HCT116 (cell line): ENCODE results near the gene SEPTIN8. TPM values are rescaled to one million over a fixed set of nuclear protein-coding genes. Genes with fewer than 3 reads are reported as not detected.

Experiments used
- ATAC-seq: fragments of 200-7000 bp; cut with Tn5 transposase; 2 replicates; pipeline ENCODE4 v1.9.1; 2020; ENCODE audit warnings: mild to moderate bottlenecking, moderate library complexity
- BruUV-seq: library from RNA; stranded (reverse); fragments of 400-500 nt; replicated peaks from 2 replicates; lab custom pipeline; 2021; lab: Mats Ljungman, UMichigan
- CTCF ChIA-PET: fragments of 300-600 bp; sonication (Branson Sonifier 250); formaldehyde crosslinking; loops from one replicate; lab custom pipeline; 2021; ENCODE audit warnings: antibody characterized with exemption; lab: Charles Lee
- POLR2A ChIA-PET: fragments of 300-600, 350-600 bp; sonication (Branson Sonifier 250); formaldehyde crosslinking; loops from one replicate; lab custom pipeline; 2021; ENCODE audit warnings: antibody characterized with exemption; lab: Charles Lee
- RAD21 ChIA-PET, 2 experiments: fragments of 300-600 bp; sonication (Branson Sonifier 250); formaldehyde crosslinking; loops; one replicate each; lab custom pipeline; 2023; ENCODE audit warnings: low total read pairs in 2 of 2; ENCODE audit not compliant: uncharacterized antibody in 2 of 2, unreplicated experiment in 2 of 2, low non-redundant PET in 1 of 2; lab: Charles Lee
- DNase-seq: peaks from one replicate; pipeline ENCODE4 v3.0.0-alpha.2; 2010; ENCODE audit warnings: low read depth, low spot score
- H2AFZ ChIP-seq: fragments of 200-600 bp; shearing (Covaris generic), sonication (generic); 2 replicates; pipeline ENCODE4 v1.6.1; 2017; ENCODE audit warnings: low read depth, mixed run types, mixed read lengths, antibody characterized with exemption, low read length; ENCODE audit not compliant: poor library complexity, severe bottlenecking
- H3K27ac ChIP-seq: 2 replicates; pipeline ENCODE4 v1.5.1; 2012; ENCODE audit warnings: low read depth, low read length
- H3K27me3 ChIP-seq: fragments of 200-600 bp; sonication (generic); 2 replicates; pipeline ENCODE4 v1.6.1; 2016; ENCODE audit warnings: mixed run types, low read length, mixed read lengths; ENCODE audit not compliant: insufficient read depth
- H3K36me3 ChIP-seq, 2 experiments: fragments of 200-500 bp in 1 of 2; fragments of 200-600 bp in 1 of 2; sonication (Bioruptor generic) in 1 of 2; sonication (generic) in 1 of 2; 2 replicates each; pipeline versions ENCODE4 v1.5.1 to v1.6.1; 2014 to 2016; ENCODE audit warnings: low read length in 2 of 2, inconsistent platforms in 1 of 2, mixed read lengths in 1 of 2, mixed run types in 1 of 2; ENCODE audit not compliant: insufficient read depth in 2 of 2, control insufficient read depth in 1 of 2
- H3K4me1 ChIP-seq, 2 experiments: fragments of 200-600 bp in 1 of 2; sonication (generic) in 1 of 2; 2 replicates each; pipeline versions ENCODE4 v1.5.1 to v1.6.1; 2012 to 2017; ENCODE audit warnings: low read length in 2 of 2, inconsistent platforms in 1 of 2, mild to moderate bottlenecking in 1 of 2, mixed read lengths in 1 of 2, mixed run types in 1 of 2, moderate library complexity in 1 of 2; ENCODE audit not compliant: insufficient read depth in 2 of 2, control insufficient read depth in 1 of 2
- H3K4me2 ChIP-seq: fragments of 200-600 bp; sonication (generic); 2 replicates; pipeline ENCODE4 v1.6.1; 2017; ENCODE audit warnings: mixed run types, low read length, mixed read lengths
- H3K4me3 ChIP-seq, 2 experiments: fragments of 200-600 bp in 1 of 2; sonication (generic) in 1 of 2; replicated peaks in 1 of 2; 2 replicates each; pipeline ENCODE4 v1.5.1; 2011 to 2016; ENCODE audit warnings: low read length in 2 of 2, control low read depth in 1 of 2, low read depth in 1 of 2, mild to moderate bottlenecking in 1 of 2, mixed read lengths in 1 of 2, mixed run types in 1 of 2
- H3K79me2 ChIP-seq: fragments of 200-600 bp; sonication (generic); 2 replicates; pipeline ENCODE4 v1.6.1; 2017; ENCODE audit warnings: mild to moderate bottlenecking, mixed run types, low read length, moderate library complexity, mixed read lengths; ENCODE audit not compliant: insufficient read depth
- H3K9ac ChIP-seq: fragments of 200-600 bp; sonication (generic); 2 replicates; pipeline ENCODE4 v1.6.1; 2016; ENCODE audit warnings: low read length, mixed read lengths
- H3K9me2 ChIP-seq: fragments of 200-600 bp; sonication (generic), shearing (Covaris generic); 2 replicates; pipeline ENCODE4 v1.6.1; 2017; ENCODE audit warnings: mixed run types, mild to moderate bottlenecking, moderate library complexity; ENCODE audit not compliant: insufficient read depth
- H3K9me3 ChIP-seq, 2 experiments: fragments of 200-500 bp in 1 of 2; fragments of 200-600 bp in 1 of 2; sonication (Bioruptor generic) in 1 of 2; sonication (generic) in 1 of 2; 2 replicates each; pipeline ENCODE4 v1.6.1; 2014 to 2017; ENCODE audit warnings: low read length in 2 of 2, mixed read lengths in 2 of 2, inconsistent platforms in 1 of 2, low read depth in 1 of 2, mild to moderate bottlenecking in 1 of 2, mixed run types in 1 of 2, moderate library complexity in 1 of 2; ENCODE audit not compliant: control insufficient read depth in 1 of 2, insufficient read depth in 1 of 2
- H4K20me1 ChIP-seq: fragments of 200-600 bp; sonication (generic), shearing (Covaris generic); 2 replicates; pipeline ENCODE4 v1.6.1; 2017; ENCODE audit warnings: mixed run types, mild to moderate bottlenecking, moderate library complexity; ENCODE audit not compliant: insufficient read depth
- CEBPB ChIP-seq: IDR thresholded peaks from 2 replicates; pipeline ENCODE4 v1.6.1; 2012; ENCODE audit warnings: low read depth
- FOSL1 ChIP-seq: IDR thresholded peaks from 2 replicates; pipeline ENCODE4 v1.6.1; 2012; ENCODE audit warnings: low read depth
- RAD21 ChIP-seq: IDR thresholded peaks from 2 replicates; pipeline ENCODE4 v1.6.1; 2012; ENCODE audit warnings: low read depth, mild to moderate bottlenecking
- SIN3A ChIP-seq: IDR thresholded peaks from 2 replicates; pipeline ENCODE4 v1.6.1; 2012; ENCODE audit warnings: low read depth
- SP1 ChIP-seq: IDR thresholded peaks from 2 replicates; pipeline ENCODE4 v1.6.1; 2012; ENCODE audit warnings: low read depth
- TCF7L2 ChIP-seq: IDR thresholded peaks from 2 replicates; pipeline ENCODE4 v1.7.0; 2011; ENCODE audit warnings: borderline replicate concordance, inconsistent platforms; ENCODE audit not compliant: insufficient read depth, insufficient read length; ENCODE audit errors: extremely low read depth
- ZFX ChIP-seq: fragments of 450-650 bp; IDR thresholded peaks from 2 replicates; pipeline ENCODE4 v1.6.1; 2017
- intact Hi-C: fragments of 100-400 bp; cut with micrococcal nuclease; formaldehyde crosslinking; loops from 2 replicates; pipeline ENCODE4 v1.10.0; 2022
- total RNA-seq: library from RNA; stranded (reverse); gene quantifications from one replicate; pipeline ENCODE4 v1.2.1, GENCODE V29; 2021; ENCODE audit not compliant: unreplicated experiment
- TF ChIP-seq, protein P1 (sequence below), 3 experiments: fragments of 200-600 bp in 1 of 3; sonication (generic) in 1 of 3; IDR thresholded peaks in 2 of 3; conservative IDR thresholded peaks in 1 of 3; 2 replicates each; pipeline ENCODE4 v1.5.1; 2012 to 2017; ENCODE audit warnings: low read depth in 2 of 3, low read length in 2 of 3, antibody characterized with exemption in 1 of 3, borderline replicate concordance in 1 of 3, control low read depth in 1 of 3, mild to moderate bottlenecking in 1 of 3, mixed read lengths in 1 of 3, mixed run types in 1 of 3, moderate library complexity in 1 of 3; ENCODE audit not compliant: insufficient read depth in 1 of 3

Gene SEPTIN8
- total RNA-seq, 1 experiment from 2014 or later = 34.6 TPM

DNA sequence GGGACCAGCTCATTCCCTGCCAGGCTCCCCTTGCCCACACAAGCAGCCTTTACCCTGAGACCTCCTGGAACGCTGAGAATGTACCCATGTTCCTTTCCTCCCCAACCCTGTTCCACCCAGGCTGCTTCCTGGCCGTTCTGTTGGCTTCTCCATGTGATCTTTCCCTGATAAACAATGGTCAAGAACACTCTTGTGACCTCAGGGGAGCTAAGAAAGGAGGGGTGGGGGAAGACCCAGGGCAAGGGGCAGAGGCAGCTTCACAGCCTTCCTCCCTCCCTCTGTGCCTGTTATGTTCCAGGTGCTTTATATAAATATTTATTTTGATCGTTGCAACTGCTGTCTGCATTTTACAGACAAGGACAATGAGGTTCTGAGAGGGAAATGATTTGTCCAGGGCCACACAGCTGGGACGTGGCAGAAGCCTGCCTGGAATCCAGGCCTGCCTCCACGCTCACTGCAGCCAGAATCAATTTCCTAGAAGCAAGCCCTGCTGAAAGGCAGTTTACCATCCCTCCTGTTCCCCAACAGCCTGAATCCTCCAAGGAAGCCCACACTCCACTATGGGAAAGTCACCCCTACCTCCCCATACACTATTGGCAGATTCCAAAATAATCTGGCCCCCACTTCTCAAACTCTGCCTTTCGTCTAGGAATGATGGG, 49.5 kb upstream of the SEPTIN8 start:
- TF ChIP-seq SP1 (no peak), RAD21 (no peak), SIN3A (no peak), CEBPB (no peak)
- TF ChIP-seq, protein P1, sequence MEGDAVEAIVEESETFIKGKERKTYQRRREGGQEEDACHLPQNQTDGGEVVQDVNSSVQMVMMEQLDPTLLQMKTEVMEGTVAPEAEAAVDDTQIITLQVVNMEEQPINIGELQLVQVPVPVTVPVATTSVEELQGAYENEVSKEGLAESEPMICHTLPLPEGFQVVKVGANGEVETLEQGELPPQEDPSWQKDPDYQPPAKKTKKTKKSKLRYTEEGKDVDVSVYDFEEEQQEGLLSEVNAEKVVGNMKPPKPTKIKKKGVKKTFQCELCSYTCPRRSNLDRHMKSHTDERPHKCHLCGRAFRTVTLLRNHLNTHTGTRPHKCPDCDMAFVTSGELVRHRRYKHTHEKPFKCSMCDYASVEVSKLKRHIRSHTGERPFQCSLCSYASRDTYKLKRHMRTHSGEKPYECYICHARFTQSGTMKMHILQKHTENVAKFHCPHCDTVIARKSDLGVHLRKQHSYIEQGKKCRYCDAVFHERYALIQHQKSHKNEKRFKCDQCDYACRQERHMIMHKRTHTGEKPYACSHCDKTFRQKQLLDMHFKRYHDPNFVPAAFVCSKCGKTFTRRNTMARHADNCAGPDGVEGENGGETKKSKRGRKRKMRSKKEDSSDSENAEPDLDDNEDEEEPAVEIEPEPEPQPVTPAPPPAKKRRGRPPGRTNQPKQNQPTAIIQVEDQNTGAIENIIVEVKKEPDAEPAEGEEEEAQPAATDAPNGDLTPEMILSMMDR (IDR thresholded peaks at IDR 0.05 in 2 of 3, conservative IDR thresholded peaks at IDR 0.05 in 1 of 3; ENCODE audit: borderline replicate concordance in 1 of 3, insufficient read depth in 1 of 3, low read depth in 2 of 3, low read length in 2 of 3) = no peak
- Histone ChIP-seq H3K9ac (no peak overlapping the region), H3K9me3 (no peaks in the 10 kb centered on the region), H3K79me2 (peaks cover 6% of the 10 kb centered on the region; the same call in 1 of the 2 replicates), H2AFZ (no peak overlapping the region), H3K27ac (no peak overlapping the region), H3K4me3 (no peak overlapping the region), H3K4me1 (peaks cover 12 to 19% of the 10 kb centered on the region in 2 experiments; a peak in 3 of 4 replicates), H4K20me1 (no peaks in the 10 kb centered on the region), H3K9me2 (no peaks in the 10 kb centered on the region), H3K4me2 (no peak overlapping the region), H3K27me3 (no peaks in the 10 kb centered on the region), H3K36me3 (no peaks in the 10 kb centered on the region)
- RAD21 ChIA-PET = no interaction called here
- intact Hi-C loops = no loop called here
- POLR2A ChIA-PET = no interaction called here
- ATAC-seq (no peak), DNase-seq (no peak)
- CTCF ChIA-PET = no interaction called here
- no TSS peak for BruUV-seq

DNA sequence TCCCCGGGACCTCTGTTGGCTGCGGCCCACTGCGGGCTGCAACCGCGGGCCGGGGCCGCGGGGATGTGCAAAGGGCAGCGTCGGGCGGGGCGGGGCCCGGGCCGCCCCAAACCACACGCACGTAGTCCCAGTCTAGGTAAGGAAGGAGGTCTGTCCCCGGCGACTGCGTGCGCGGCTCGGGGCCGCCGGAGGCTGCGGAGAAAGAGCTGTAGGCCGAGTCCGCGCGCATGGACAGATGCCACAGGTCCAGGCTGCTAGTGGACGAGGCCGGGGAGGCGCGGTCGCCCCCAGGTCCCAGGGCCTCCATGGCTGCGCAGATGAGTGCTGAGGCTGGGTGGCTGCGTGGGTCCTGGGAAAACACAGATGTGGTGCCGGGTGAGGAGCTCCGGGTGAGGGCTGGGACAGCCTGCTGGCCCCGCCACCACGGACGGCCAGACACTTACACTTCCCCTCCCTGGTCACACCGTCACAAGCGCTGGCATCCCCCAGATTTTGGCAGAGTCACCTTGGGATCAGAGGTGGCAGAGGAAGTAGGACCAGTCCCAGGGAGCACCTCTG, 48.9 kb upstream of the SEPTIN8 start:
- no peaks in the 10 kb centered on the region for H3K9me3 ChIP-seq
- peaks cover 9 to 14% of the 10 kb centered on the region in 2 experiments; a peak in 3 of 4 replicates for H3K4me1 ChIP-seq
- BruUV-seq = no TSS peak
- TF ChIP-seq RAD21 = no peak
- TF ChIP-seq ZFX = no peak
- no peak for TF ChIP-seq TCF7L2
- TF ChIP-seq FOSL1 = no peak
- TF ChIP-seq, all 23 proteins: peak for 0
- no peaks in the 10 kb centered on the region for H3K36me3 ChIP-seq
- no peak overlapping the region for H3K9ac ChIP-seq
- ChIA-PET POLR2A (no interaction called here), RAD21 (no interaction called here), CTCF (no interaction called here)
- peaks cover 6% of the 10 kb centered on the region; the same call in 1 of the 2 replicates for H3K79me2 ChIP-seq
- no peak overlapping the region for H2AFZ ChIP-seq
- H3K4me3 ChIP-seq = no peak overlapping the region
- intact Hi-C loops = no loop called here
- no peak for ATAC-seq
- no peak for DNase-seq
- H3K9me2 ChIP-seq = no peaks in the 10 kb centered on the region
- H4K20me1 ChIP-seq = no peaks in the 10 kb centered on the region
- H3K27ac ChIP-seq = no peak overlapping the region
- no peak overlapping the region for H3K4me2 ChIP-seq
- H3K27me3 ChIP-seq = no peaks in the 10 kb centered on the region
